ENCODE measurements around the gene KCND3.

KCND3 gene

DNA sequence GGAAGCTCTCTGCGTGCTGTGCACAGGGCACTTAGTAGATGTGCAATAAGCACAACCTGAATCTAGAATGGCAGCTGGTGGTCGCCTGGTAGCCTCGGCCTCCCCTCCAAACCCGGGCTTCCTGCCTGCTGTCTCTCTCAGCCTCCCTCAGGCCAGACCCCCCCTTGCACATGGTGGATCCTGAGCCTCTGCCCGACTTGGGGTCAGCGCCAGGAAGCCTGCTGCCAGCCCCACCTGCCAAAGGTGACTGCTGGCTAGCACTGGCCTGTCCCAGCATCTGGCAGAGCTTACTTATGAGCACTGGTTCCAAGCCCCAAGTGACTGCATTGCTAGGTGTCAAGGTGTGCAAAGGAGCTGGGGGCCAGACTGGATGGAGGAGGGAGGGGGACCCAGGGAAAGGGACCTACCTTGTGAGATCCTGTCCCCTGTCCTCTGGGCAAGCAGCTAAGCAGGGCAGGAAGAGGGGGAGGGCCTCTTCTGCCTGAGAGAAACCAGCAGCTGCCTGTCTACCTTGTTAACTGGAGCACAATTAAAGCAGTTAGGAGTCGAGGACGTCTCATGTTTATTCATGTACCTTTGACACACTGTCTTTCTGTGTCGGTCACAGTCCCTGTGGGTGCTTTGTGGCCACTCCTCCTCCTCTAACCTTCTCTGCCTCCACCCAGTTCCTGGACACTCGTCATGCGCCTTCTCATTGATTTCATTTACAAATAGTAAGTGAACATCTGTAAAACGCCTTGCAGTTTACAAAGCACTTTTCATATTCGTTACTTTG is 132.9 kb downstream of the KCND3 start:
- no peak for DNase-seq (ENCODE audit: low read depth in 1 of 2, low spot score in 1 of 2)
- TF ChIP-seq SPI1 (IDR thresholded peaks at IDR 0.05; ENCODE audit: borderline replicate concordance, low read depth), result no peak
- TF ChIP-seq, protein P1, sequence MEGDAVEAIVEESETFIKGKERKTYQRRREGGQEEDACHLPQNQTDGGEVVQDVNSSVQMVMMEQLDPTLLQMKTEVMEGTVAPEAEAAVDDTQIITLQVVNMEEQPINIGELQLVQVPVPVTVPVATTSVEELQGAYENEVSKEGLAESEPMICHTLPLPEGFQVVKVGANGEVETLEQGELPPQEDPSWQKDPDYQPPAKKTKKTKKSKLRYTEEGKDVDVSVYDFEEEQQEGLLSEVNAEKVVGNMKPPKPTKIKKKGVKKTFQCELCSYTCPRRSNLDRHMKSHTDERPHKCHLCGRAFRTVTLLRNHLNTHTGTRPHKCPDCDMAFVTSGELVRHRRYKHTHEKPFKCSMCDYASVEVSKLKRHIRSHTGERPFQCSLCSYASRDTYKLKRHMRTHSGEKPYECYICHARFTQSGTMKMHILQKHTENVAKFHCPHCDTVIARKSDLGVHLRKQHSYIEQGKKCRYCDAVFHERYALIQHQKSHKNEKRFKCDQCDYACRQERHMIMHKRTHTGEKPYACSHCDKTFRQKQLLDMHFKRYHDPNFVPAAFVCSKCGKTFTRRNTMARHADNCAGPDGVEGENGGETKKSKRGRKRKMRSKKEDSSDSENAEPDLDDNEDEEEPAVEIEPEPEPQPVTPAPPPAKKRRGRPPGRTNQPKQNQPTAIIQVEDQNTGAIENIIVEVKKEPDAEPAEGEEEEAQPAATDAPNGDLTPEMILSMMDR (IDR thresholded peaks at IDR 0.05; ENCODE audit: insufficient read depth, low read length), result no peak
- Histone ChIP-seq H3K4me3 (replicated peaks; ENCODE audit: insufficient read depth, low read length) (no peak overlapping the region), H3K27ac (replicated peaks) (no peak overlapping the region), H3K27me3 (ENCODE audit: insufficient read depth, poor library complexity, severe bottlenecking) (peaks cover 2% of the 10 kb centered on the region)

DNA sequence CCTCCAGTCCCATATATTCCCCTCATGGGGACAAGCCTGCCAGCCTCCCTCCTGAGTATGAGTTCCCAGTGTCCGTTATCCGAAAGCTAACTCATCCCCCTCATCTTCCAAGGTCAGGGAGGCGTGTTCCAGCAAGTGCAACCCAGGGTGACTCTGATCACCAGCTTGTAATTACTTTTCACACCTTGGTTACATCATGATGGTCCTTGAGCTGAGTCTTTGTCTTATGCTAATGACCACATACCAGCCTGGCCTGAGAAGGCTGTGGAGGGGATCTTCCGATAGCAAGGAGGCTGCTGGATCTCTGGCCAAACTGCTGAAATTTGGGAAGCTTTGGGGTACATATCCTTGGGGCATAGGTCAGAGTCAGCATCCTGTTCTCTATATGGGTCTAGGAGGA is 134.2 kb downstream of the KCND3 start:
- TF ChIP-seq POLR2AphosphoS5 (IDR thresholded peaks at IDR 0.05; ENCODE audit: low read depth) (no peak), REST (IDR thresholded peaks at IDR 0.05; ENCODE audit: insufficient replicate concordance, low read depth) (no peak), SPI1 (IDR thresholded peaks at IDR 0.05; ENCODE audit: borderline replicate concordance, low read depth) (no peak), GABPA (IDR thresholded peaks at IDR 0.05; ENCODE audit: low read depth) (no peak)
- TF ChIP-seq, protein P1 (IDR thresholded peaks at IDR 0.05; ENCODE audit: insufficient read depth, low read length), result no peak
- DNase-seq (ENCODE audit: low read depth in 1 of 2, low spot score in 1 of 2), result no peak
- no peak overlapping the region for H3K4me3 ChIP-seq (replicated peaks; ENCODE audit: insufficient read depth, low read length)
- no peak overlapping the region for H3K27ac ChIP-seq (replicated peaks)
- H3K27me3 ChIP-seq (ENCODE audit: insufficient read depth, poor library complexity, severe bottlenecking), result peaks cover 4% of the 10 kb centered on the region

- H3K27ac ChIP-seq (replicated peaks), result no peak overlapping the region
- H3K27me3 ChIP-seq (ENCODE audit: insufficient read depth, poor library complexity, severe bottlenecking), result peaks cover 4% of the 10 kb centered on the region
- DNase-seq (ENCODE audit: low read depth in 1 of 2, low spot score in 1 of 2), result no peak
- TF ChIP-seq REST (IDR thresholded peaks at IDR 0.05; ENCODE audit: insufficient replicate concordance, low read depth) (no peak), GABPA (IDR thresholded peaks at IDR 0.05; ENCODE audit: low read depth) (no peak), POLR2AphosphoS5 (IDR thresholded peaks at IDR 0.05; ENCODE audit: low read depth) (no peak), SPI1 (IDR thresholded peaks at IDR 0.05; ENCODE audit: borderline replicate concordance, low read depth) (no peak)
- TF ChIP-seq, protein P1 (IDR thresholded peaks at IDR 0.05; ENCODE audit: insufficient read depth, low read length), result no peak
- H3K4me3 ChIP-seq (replicated peaks; ENCODE audit: insufficient read depth, low read length), result no peak overlapping the region
Observed at GRCh38 chr1:111852261-111852721, 137.2 kb downstream of the KCND3 start.
